Measurements from ENCODE around the gene INPP4A.
A peak's percentile ranks its signal among the peaks of the same experiment; 100 is the strongest.
"Not testable (repeated sequence)": the region's sequence is repeated elsewhere in the genome, so short reads cannot be mapped to it uniquely, and the experiment has no call there.

INPP4A gene

GRCh38 chr2:98422449-98422848 is 22.2 kb upstream of the INPP4A start:
- Mint-ChIP-seq H3K36me3 (ENCODE audit: low read depth) (peaks cover 6% of the 10 kb centered on the region), H3K4me1 (ENCODE audit: low read depth) (peaks cover 2% of the 10 kb centered on the region), H3K4me3 (no peak overlapping the region), H3K9me3 (peaks cover 13% of the 10 kb centered on the region), H3K27ac (no peak overlapping the region), H3K27me3 (no peaks in the 10 kb centered on the region)

DNA sequence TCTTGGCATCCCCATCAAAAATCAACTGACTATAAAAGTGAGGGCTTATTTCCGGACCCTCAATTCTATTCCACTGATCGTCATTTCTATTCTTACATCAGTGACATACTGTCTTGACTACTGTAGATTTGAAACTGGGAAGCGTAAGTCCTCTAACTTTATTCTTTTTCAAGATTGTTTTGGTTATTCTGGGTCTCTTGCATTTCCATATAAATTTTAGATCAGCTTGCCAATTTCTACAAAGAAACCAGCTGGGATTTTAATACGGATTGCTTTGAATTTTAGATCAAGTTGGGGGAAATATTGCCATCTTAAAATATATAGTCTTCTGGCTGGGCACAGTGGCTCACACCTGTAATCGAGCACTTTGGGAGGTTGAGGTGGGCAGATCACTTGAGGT is 17.9 kb upstream of the INPP4A start:
- H3K27me3 Mint-ChIP-seq = no peaks in the 10 kb centered on the region

DNA sequence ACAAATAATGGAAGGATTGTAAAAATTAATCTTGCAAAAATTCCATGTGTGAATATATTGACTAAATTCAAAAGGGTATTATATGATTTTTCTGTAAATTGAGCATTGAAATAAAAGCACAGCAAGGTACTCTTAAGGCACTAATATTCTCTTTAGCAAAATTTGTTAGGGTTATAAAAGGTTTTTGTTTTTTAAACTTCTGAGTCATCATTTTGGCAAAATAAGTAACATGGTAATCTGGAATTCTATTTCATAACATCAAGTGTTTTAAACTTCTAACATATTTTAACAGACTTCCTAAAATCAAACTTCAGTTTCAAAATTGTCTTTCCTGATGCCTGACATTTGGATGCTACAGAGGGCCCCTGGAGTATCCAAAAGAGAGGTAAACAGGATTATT is 12.5 kb upstream of the INPP4A start:
- peaks cover 6% of the 10 kb centered on the region for H3K36me3 Mint-ChIP-seq (ENCODE audit: low read depth)
- no peaks in the 10 kb centered on the region for H3K4me1 Mint-ChIP-seq (ENCODE audit: low read depth)

More for the DNA sequence above, 17.9 kb upstream of the INPP4A start:
- no peak overlapping the region for H3K4me3 Mint-ChIP-seq
- H3K9me3 Mint-ChIP-seq = peaks cover 7% of the 10 kb centered on the region
- peaks cover 6% of the 10 kb centered on the region for H3K36me3 Mint-ChIP-seq (ENCODE audit: low read depth)
- no peaks in the 10 kb centered on the region for H3K4me1 Mint-ChIP-seq (ENCODE audit: low read depth)
- no peak overlapping the region for H3K27ac Mint-ChIP-seq

DNA sequence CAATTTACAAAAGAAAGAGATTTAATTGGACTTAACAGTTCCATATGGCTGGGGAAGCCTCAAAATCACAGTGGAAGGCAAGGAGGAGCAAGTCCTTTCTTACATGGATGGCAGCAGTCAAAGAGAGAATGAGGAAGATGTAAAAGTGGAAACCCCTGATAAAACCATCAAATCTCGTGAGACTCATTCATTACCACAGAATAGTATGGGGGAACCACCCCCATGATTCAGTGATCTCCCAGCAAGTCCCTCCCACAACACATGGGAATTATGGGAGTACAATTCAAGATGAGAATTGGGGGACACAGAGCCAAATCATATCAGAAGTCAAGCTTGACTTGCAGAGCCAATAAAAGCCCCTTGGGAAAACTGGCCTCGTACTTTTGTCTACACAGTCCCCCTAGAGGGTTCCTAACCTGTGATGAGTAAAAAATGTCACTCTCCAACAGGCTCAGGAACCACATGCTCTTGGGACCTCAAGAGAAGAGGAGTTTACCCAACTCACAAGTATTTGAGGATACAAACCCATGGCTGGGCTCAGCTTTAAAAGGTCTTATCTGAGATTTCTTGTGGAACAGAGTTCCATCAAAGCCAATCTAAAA is 11.2 kb upstream of the INPP4A start:
- no peak overlapping the region for H3K4me3 Mint-ChIP-seq

More for the DNA sequence above, 12.5 kb upstream of the INPP4A start:
- peaks cover 9% of the 10 kb centered on the region for H3K9me3 Mint-ChIP-seq
- H3K4me3 Mint-ChIP-seq = no peak overlapping the region
- no peaks in the 10 kb centered on the region for H3K27me3 Mint-ChIP-seq
- no peak overlapping the region for H3K27ac Mint-ChIP-seq

GRCh38 chr2:98434492-98434891 is 10.2 kb upstream of the INPP4A start:
- Mint-ChIP-seq H3K4me1 (ENCODE audit: low read depth) (peaks cover 17% of the 10 kb centered on the region), H3K9me3 (peaks cover 21% of the 10 kb centered on the region), H3K36me3 (ENCODE audit: low read depth) (peaks cover 9% of the 10 kb centered on the region), H3K27ac (no peak overlapping the region), H3K4me3 (no peak overlapping the region), H3K27me3 (no peaks in the 10 kb centered on the region)

More for the DNA sequence above, 11.2 kb upstream of the INPP4A start:
- no peak overlapping the region for H3K27ac Mint-ChIP-seq
- H3K9me3 Mint-ChIP-seq = peaks cover 10% of the 10 kb centered on the region
- peaks cover 7% of the 10 kb centered on the region for H3K4me1 Mint-ChIP-seq (ENCODE audit: low read depth)
- peaks cover 6% of the 10 kb centered on the region for H3K36me3 Mint-ChIP-seq (ENCODE audit: low read depth)
- no peaks in the 10 kb centered on the region for H3K27me3 Mint-ChIP-seq

- Mint-ChIP-seq H3K9me3 (peaks cover 25% of the 10 kb centered on the region), H3K4me1 (ENCODE audit: low read depth) (peaks cover 21% of the 10 kb centered on the region), H3K36me3 (ENCODE audit: low read depth) (peaks cover 13% of the 10 kb centered on the region)
- H3K4me3 Mint-ChIP-seq, H3K27ac Mint-ChIP-seq, H3K27me3 Mint-ChIP-seq: not testable (repeated sequence)
Observed at GRCh38 chr2:98435670-98436069, 9.0 kb upstream of the INPP4A start.

DNA sequence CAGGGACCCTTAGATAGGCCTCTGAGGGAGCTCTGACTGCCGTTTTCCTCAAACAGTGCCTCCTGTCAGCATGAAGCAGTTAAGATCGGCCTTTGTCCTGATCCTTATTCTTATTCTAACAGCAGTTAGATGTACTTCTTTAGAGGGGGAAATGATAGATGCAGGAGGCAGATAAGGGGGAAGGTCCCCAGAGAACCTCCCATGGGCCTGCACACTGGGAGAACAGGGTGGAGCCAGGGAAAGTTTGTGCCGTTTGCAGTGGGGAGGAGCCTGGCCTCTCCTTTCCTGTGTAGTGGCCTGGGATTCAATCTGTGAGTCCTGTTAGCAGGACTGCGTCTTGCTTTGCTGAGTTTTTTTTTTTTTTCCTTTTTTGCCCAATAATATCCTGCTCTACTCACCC is 7.9 kb upstream of the INPP4A start:
- Mint-ChIP-seq H3K9me3 (peaks cover 25% of the 10 kb centered on the region), H3K36me3 (ENCODE audit: low read depth) (peaks cover 13% of the 10 kb centered on the region)

GRCh38 chr2:98438190-98439133 is 6.2 kb upstream of the INPP4A start:
- Mint-ChIP-seq H3K36me3 (ENCODE audit: low read depth) (peaks cover 13% of the 10 kb centered on the region), H3K27me3 (no peaks in the 10 kb centered on the region), H3K9me3 (peaks cover 20% of the 10 kb centered on the region), H3K27ac (peak overlapping the region; percentile 19), H3K4me3 (peak overlapping the region; percentile 40), H3K4me1 (ENCODE audit: low read depth) (peaks cover 21% of the 10 kb centered on the region)

More for the DNA sequence above, 7.9 kb upstream of the INPP4A start:
- Mint-ChIP-seq H3K4me1 (ENCODE audit: low read depth) (peaks cover 21% of the 10 kb centered on the region), H3K27me3 (no peaks in the 10 kb centered on the region), H3K4me3 (no peak overlapping the region), H3K27ac (no peak overlapping the region)

DNA sequence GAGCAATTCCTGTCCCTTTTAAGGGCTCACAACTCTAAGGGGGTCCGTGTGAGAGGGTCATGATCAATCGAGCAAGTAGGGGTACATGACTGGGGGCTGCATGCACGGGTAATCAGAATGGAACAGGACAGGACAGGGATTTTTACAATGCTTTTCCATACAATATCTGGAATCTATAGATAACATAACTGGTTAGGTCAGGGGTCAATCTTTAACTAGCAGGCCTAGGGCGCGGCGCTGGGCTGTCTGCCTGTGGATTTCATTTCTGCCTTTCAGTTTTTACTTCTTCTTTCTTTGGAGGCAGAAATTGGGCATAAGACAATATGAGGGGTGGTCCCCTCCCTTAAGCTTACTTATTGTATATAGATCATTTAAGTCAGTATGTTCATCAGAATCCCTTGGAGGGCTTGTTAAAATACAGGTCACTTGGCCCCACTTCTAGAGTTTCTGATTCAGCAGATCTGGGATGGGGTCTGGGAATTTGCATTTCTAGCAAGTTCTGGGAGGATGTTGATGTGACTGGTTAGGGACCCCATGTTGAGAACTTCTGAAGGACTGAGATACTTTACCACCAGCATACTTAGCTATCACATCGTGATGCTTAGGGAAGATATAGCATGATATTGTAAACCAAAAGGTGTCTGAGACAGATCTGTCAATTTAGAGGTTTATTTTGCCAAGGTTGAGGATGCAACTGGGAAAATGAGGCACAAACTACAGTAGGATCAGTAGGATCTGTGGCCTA is 2.8 kb upstream of the INPP4A start:
- Mint-ChIP-seq H3K27ac (peak overlapping the region; percentile 33), H3K4me3 (no peak overlapping the region), H3K36me3 (ENCODE audit: low read depth) (peaks cover 10% of the 10 kb centered on the region), H3K4me1 (ENCODE audit: low read depth) (peaks cover 44% of the 10 kb centered on the region), H3K9me3 (peaks cover 16% of the 10 kb centered on the region), H3K27me3 (no peaks in the 10 kb centered on the region)

DNA sequence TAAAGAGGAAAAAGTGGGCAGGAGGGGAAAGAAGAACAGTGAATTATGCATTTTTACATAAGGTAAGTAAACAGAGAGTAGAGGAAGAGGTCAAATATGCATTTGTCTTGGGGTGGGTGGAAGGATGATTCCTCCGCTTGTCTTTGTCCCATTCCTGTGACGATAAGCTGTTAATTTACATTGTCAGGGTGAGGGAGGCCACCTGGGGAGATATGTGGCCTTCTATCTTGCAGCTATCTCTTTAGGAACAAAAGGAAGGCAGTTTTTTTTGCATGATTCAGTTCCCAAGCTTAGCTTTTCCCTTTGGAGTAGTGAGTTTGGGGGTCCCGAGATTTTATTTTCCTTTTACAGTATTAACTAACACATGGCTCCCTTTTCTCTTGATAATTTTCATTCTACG is 2.2 kb upstream of the INPP4A start:
- Mint-ChIP-seq H3K4me3 (no peak overlapping the region), H3K4me1 (ENCODE audit: low read depth) (peaks cover 50% of the 10 kb centered on the region), H3K9me3 (peaks cover 16% of the 10 kb centered on the region), H3K27me3 (no peaks in the 10 kb centered on the region), H3K36me3 (ENCODE audit: low read depth) (peaks cover 7% of the 10 kb centered on the region), H3K27ac (peak overlapping the region; percentile 33)

DNA sequence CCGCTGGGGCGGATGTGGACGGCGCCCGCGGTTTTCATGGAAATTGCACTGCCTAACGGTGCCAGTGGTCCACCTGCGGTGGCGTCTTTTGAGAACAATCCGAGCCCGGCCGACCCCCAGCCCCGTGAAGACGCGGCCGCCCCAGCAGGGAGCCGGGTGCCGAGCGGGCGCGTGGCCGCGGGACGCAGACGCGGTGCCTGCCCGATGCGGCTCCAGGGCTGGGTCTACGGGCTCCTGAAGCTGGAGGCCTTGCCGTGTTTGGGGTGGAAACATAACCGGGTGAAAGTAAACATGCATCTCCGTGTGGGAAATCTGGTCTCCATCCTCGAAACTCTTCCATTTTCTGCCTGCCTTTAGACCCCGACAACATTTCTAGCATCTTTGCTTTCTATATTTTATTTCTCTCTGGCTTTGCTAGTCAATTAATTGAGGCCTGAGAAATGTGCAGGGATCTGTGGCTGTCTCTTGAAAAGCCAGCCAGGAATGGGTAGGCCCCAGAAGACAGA is 572 bp downstream of the INPP4A start:
- no peaks in the 10 kb centered on the region for H3K36me3 Mint-ChIP-seq (ENCODE audit: low read depth)
- peak overlapping the region; percentile 98 for H3K4me3 Mint-ChIP-seq
- peak overlapping the region; percentile 95 for H3K27ac Mint-ChIP-seq
- H3K9me3 Mint-ChIP-seq = no peaks in the 10 kb centered on the region
- H3K4me1 Mint-ChIP-seq (ENCODE audit: low read depth) = peaks cover 56% of the 10 kb centered on the region
- no peaks in the 10 kb centered on the region for H3K27me3 Mint-ChIP-seq

DNA sequence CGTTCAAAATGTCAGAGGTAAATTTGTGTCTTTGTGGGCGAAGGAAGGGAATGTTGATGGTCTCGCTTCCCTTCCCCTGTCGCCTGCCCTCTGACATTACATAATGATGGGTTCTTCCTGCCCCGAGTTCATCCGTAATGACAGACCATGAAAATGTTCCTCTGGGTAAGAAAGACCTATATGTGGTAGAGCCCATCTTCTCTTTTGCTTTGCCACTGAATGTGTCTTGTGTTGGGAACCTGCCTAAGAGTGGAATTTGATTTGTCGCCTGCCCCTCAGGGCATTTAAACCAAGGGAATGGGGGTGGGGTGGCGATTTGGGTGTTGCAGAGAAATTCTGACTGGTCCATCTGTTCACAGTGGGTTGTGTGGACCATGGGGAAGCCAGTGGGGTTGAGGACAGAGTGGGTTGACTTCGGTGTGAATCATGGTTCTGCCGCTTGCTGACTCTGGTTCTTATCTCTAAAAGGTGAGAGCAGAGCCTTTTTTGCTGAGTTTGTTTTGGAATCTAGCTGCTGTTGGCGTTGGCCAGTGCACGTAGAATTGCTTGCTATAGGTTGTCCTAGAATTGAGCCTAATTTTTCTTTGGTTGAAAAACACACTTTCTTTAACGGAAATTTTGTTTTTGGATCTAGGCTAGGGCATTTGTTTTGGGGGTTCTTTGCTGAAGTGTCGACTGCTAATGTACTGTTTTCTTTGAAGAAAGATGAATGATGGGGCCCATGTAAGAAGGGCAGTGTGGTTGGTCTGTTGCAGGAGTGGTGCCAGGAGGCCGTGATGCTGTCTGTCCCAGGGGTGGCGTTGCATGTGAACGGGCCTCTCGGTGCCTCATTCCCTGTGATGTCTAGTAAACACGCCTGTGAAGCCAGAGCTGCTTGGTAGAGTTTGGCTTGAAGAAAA is 1.3 kb downstream of the INPP4A start:
- Mint-ChIP-seq H3K27me3 (no peaks in the 10 kb centered on the region), H3K4me3 (peak overlapping the region; percentile 98), H3K4me1 (ENCODE audit: low read depth) (peaks cover 63% of the 10 kb centered on the region), H3K36me3 (ENCODE audit: low read depth) (no peaks in the 10 kb centered on the region), H3K27ac (peak overlapping the region; percentile 95), H3K9me3 (no peaks in the 10 kb centered on the region)

DNA sequence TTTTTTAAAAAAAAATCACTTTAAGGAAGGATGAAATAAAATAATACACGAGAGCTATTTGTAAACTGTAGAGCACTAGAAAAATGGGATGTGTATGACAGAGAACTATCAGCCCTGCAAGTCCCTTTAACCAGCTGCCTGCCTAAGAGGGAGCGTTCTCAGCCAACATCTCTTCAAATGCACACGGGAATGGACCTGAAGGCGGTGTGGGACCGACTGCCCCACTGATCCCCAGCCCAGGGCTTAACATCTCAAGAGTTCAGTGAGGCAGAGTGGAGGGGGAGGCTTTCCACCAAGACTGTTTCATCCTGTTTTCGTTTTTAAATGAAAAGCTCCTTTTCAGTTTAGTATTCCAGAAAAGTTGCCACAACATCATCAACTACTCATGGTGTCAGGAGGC is 2.2 kb downstream of the INPP4A start:
- Mint-ChIP-seq H3K4me1 (ENCODE audit: low read depth) (peaks cover 72% of the 10 kb centered on the region), H3K9me3 (no peaks in the 10 kb centered on the region), H3K36me3 (ENCODE audit: low read depth) (no peaks in the 10 kb centered on the region), H3K4me3 (peak overlapping the region; percentile 98), H3K27me3 (no peaks in the 10 kb centered on the region), H3K27ac (peak overlapping the region; percentile 95)
